ENCODE measurements around the gene CSRNP2. TPM values are rescaled to one million over a fixed set of nuclear protein-coding genes. Genes with fewer than 3 reads are reported as not detected.

The CSRNP2 gene
- total RNA-seq, 1 donor from 2014 or later, result 112 TPM

GRCh38 chr12:51062631-51063397 is 20.6 kb downstream of the CSRNP2 start:
- TF ChIP-seq, protein P1, sequence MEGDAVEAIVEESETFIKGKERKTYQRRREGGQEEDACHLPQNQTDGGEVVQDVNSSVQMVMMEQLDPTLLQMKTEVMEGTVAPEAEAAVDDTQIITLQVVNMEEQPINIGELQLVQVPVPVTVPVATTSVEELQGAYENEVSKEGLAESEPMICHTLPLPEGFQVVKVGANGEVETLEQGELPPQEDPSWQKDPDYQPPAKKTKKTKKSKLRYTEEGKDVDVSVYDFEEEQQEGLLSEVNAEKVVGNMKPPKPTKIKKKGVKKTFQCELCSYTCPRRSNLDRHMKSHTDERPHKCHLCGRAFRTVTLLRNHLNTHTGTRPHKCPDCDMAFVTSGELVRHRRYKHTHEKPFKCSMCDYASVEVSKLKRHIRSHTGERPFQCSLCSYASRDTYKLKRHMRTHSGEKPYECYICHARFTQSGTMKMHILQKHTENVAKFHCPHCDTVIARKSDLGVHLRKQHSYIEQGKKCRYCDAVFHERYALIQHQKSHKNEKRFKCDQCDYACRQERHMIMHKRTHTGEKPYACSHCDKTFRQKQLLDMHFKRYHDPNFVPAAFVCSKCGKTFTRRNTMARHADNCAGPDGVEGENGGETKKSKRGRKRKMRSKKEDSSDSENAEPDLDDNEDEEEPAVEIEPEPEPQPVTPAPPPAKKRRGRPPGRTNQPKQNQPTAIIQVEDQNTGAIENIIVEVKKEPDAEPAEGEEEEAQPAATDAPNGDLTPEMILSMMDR (IDR thresholded peaks at IDR 0.05; ENCODE audit: unreplicated experiment), result no peak
- H3K9me3 Mint-ChIP-seq (ENCODE audit: unreplicated experiment), result no peaks in the 10 kb centered on the region
- H3K4me3 Mint-ChIP-seq (ENCODE audit: unreplicated experiment), result no peak overlapping the region
- no peak for DNase-seq (ENCODE audit: low spot score)
- no peak overlapping the region for H3K27ac Mint-ChIP-seq (ENCODE audit: unreplicated experiment)
- H3K36me3 Mint-ChIP-seq (ENCODE audit: low read depth, unreplicated experiment), result peaks cover 27% of the 10 kb centered on the region
- no peaks in the 10 kb centered on the region for H3K4me1 Mint-ChIP-seq (ENCODE audit: unreplicated experiment)
- peaks cover 6% of the 10 kb centered on the region for H3K27me3 Mint-ChIP-seq (ENCODE audit: unreplicated experiment)

- Mint-ChIP-seq H3K4me1 (ENCODE audit: unreplicated experiment) (no peaks in the 10 kb centered on the region), H3K27me3 (ENCODE audit: unreplicated experiment) (peaks cover 4% of the 10 kb centered on the region), H3K36me3 (ENCODE audit: low read depth, unreplicated experiment) (peaks cover 16% of the 10 kb centered on the region), H3K27ac (ENCODE audit: unreplicated experiment) (peak overlapping the region; percentile 45), H3K9me3 (ENCODE audit: unreplicated experiment) (no peaks in the 10 kb centered on the region), H3K4me3 (ENCODE audit: unreplicated experiment) (no peak overlapping the region)
- DNase-seq (ENCODE audit: low spot score), result no peak
- TF ChIP-seq, protein P1 (IDR thresholded peaks at IDR 0.05; ENCODE audit: unreplicated experiment), result no peak
Measured at GRCh38 chr12:51059086-51059485, 24.3 kb downstream of the CSRNP2 start.

GRCh38 chr12:51056242-51056641 is 27.2 kb downstream of the CSRNP2 start:
- no peaks in the 10 kb centered on the region for H3K9me3 Mint-ChIP-seq (ENCODE audit: unreplicated experiment)
- no peak overlapping the region for H3K4me3 Mint-ChIP-seq (ENCODE audit: unreplicated experiment)
- H3K27ac Mint-ChIP-seq (ENCODE audit: unreplicated experiment), result no peak overlapping the region
- TF ChIP-seq, protein P1 (IDR thresholded peaks at IDR 0.05; ENCODE audit: unreplicated experiment), result no peak
- peaks cover 9% of the 10 kb centered on the region for H3K36me3 Mint-ChIP-seq (ENCODE audit: low read depth, unreplicated experiment)
- H3K27me3 Mint-ChIP-seq (ENCODE audit: unreplicated experiment), result peaks cover 4% of the 10 kb centered on the region
- no peak for DNase-seq (ENCODE audit: low spot score)
- no peaks in the 10 kb centered on the region for H3K4me1 Mint-ChIP-seq (ENCODE audit: unreplicated experiment)

GRCh38 chr12:51055060-51055459 is 28.3 kb downstream of the CSRNP2 start:
- Mint-ChIP-seq H3K4me1 (ENCODE audit: unreplicated experiment) (no peaks in the 10 kb centered on the region), H3K9me3 (ENCODE audit: unreplicated experiment) (no peaks in the 10 kb centered on the region), H3K27ac (ENCODE audit: unreplicated experiment) (no peak overlapping the region), H3K4me3 (ENCODE audit: unreplicated experiment) (no peak overlapping the region), H3K36me3 (ENCODE audit: low read depth, unreplicated experiment) (peaks cover 9% of the 10 kb centered on the region), H3K27me3 (ENCODE audit: unreplicated experiment) (peaks cover 4% of the 10 kb centered on the region)
- TF ChIP-seq, protein P1 (IDR thresholded peaks at IDR 0.05; ENCODE audit: unreplicated experiment), result no peak
- no peak for DNase-seq (ENCODE audit: low spot score)

GRCh38 chr12:51051787-51052186 is 31.6 kb downstream of the CSRNP2 start:
- Mint-ChIP-seq H3K27me3 (ENCODE audit: unreplicated experiment) (peaks cover 1% of the 10 kb centered on the region), H3K9me3 (ENCODE audit: unreplicated experiment) (no peaks in the 10 kb centered on the region), H3K4me1 (ENCODE audit: unreplicated experiment) (peaks cover 12% of the 10 kb centered on the region), H3K27ac (ENCODE audit: unreplicated experiment) (no peak overlapping the region), H3K36me3 (ENCODE audit: low read depth, unreplicated experiment) (peaks cover 8% of the 10 kb centered on the region), H3K4me3 (ENCODE audit: unreplicated experiment) (no peak overlapping the region)
- TF ChIP-seq, protein P1 (IDR thresholded peaks at IDR 0.05; ENCODE audit: unreplicated experiment), result no peak
- no peak for DNase-seq (ENCODE audit: low spot score)
